Cardiac muscle cell (in vitro differentiated cells and primary cell): ENCODE data around the gene POU2AF3. TPM values are rescaled to one million over a fixed set of nuclear protein-coding genes. Genes with fewer than 3 reads are reported as not detected.

Experiments used
- DNase-seq, 2 donors: peaks; one replicate each; pipeline versions ENCODE4 v3.0.0 to v3.0.0-alpha.2; 2010 to 2017; ENCODE audit warnings: low read depth in 1 of 2, low spot score in 1 of 2
- H3K27ac ChIP-seq: fragments of 200-600 bp; sonication (generic); 2 replicates; pipeline ENCODE4 v1.5.1; 2016
- H3K27me3 ChIP-seq: fragments of 200-600 bp; sonication (generic); 2 replicates; pipeline ENCODE4 v1.6.0; 2016; ENCODE audit warnings: control low read depth
- H3K36me3 ChIP-seq: fragments of 200-600 bp; sonication (generic); 2 replicates; pipeline ENCODE4 v1.5.1; 2016; ENCODE audit warnings: control low read depth
- H3K4me1 ChIP-seq: fragments of 200-600 bp; sonication (generic); 2 replicates; pipeline ENCODE4 v1.8.1; 2017; ENCODE audit warnings: low read depth, mild to moderate bottlenecking, mixed run types
- H3K4me3 ChIP-seq: fragments of 200-600 bp; sonication (generic); 2 replicates; pipeline ENCODE4 v1.5.1; 2016; ENCODE audit warnings: mild to moderate bottlenecking
- H3K9me3 ChIP-seq: fragments of 200-600 bp; sonication (generic); 2 replicates; pipeline ENCODE4 v1.5.1; 2017; ENCODE audit warnings: low read depth, mild to moderate bottlenecking, control low read depth
- polyA plus RNA-seq: library from polyadenylated mRNA; unstranded; fragments of >200 nt; fragmentation: Nextera tagmentation; extraction: Ambion mirVana; gene quantifications from 2 replicates; pipeline ENCODE4 v1.2.1, GENCODE V29; 2016
- total RNA-seq: library from RNA; depleted of rRNA; stranded (reverse); fragments of >200 nt; gene quantifications from 2 replicates; pipeline ENCODE4 v1.2.3, GENCODE V29; 2016
- TF ChIP-seq, protein P1 (sequence below): IDR thresholded peaks from 2 replicates; pipeline ENCODE4 v1.5.1; 2012; ENCODE audit warnings: low read depth, mild to moderate bottlenecking, low read length

Gene POU2AF3
- total and polyA plus RNA-seq, 2 experiments from 2014 or later: 0.36 to 0.83 TPM

GRCh38 chr11:111324277-111324720 is 26.0 kb downstream of the POU2AF3 start:
- Histone ChIP-seq H3K27ac (no peak overlapping the region), H3K4me3 (no peak overlapping the region), H3K27me3 (no peaks in the 10 kb centered on the region), H3K9me3 (no peaks in the 10 kb centered on the region), H3K4me1 (no peaks in the 10 kb centered on the region), H3K36me3 (no peaks in the 10 kb centered on the region)
- TF ChIP-seq, protein P1, sequence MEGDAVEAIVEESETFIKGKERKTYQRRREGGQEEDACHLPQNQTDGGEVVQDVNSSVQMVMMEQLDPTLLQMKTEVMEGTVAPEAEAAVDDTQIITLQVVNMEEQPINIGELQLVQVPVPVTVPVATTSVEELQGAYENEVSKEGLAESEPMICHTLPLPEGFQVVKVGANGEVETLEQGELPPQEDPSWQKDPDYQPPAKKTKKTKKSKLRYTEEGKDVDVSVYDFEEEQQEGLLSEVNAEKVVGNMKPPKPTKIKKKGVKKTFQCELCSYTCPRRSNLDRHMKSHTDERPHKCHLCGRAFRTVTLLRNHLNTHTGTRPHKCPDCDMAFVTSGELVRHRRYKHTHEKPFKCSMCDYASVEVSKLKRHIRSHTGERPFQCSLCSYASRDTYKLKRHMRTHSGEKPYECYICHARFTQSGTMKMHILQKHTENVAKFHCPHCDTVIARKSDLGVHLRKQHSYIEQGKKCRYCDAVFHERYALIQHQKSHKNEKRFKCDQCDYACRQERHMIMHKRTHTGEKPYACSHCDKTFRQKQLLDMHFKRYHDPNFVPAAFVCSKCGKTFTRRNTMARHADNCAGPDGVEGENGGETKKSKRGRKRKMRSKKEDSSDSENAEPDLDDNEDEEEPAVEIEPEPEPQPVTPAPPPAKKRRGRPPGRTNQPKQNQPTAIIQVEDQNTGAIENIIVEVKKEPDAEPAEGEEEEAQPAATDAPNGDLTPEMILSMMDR: no peak
- peak in 1 of 2 donors; percentile 15 for DNase-seq

- Histone ChIP-seq H3K4me1 (no peaks in the 10 kb centered on the region), H3K36me3 (no peaks in the 10 kb centered on the region), H3K27me3 (no peaks in the 10 kb centered on the region), H3K9me3 (no peaks in the 10 kb centered on the region), H3K4me3 (no peak overlapping the region), H3K27ac (no peak overlapping the region)
- TF ChIP-seq, protein P1: no peak
- no peak for DNase-seq
These were observed 26.9 kb downstream of the POU2AF3 start for GRCh38 chr11:111325259-111325658.

- no peak for DNase-seq
- no peaks in the 10 kb centered on the region for H3K27me3 ChIP-seq
- no peaks in the 10 kb centered on the region for H3K36me3 ChIP-seq
- TF ChIP-seq, protein P1: no peak
- no peak overlapping the region for H3K4me3 ChIP-seq
- no peak overlapping the region for H3K27ac ChIP-seq
- H3K4me1 ChIP-seq: no peaks in the 10 kb centered on the region
- H3K9me3 ChIP-seq: no peaks in the 10 kb centered on the region
These were observed 28.5 kb downstream of the POU2AF3 start for GRCh38 chr11:111326824-111327223.

DNA sequence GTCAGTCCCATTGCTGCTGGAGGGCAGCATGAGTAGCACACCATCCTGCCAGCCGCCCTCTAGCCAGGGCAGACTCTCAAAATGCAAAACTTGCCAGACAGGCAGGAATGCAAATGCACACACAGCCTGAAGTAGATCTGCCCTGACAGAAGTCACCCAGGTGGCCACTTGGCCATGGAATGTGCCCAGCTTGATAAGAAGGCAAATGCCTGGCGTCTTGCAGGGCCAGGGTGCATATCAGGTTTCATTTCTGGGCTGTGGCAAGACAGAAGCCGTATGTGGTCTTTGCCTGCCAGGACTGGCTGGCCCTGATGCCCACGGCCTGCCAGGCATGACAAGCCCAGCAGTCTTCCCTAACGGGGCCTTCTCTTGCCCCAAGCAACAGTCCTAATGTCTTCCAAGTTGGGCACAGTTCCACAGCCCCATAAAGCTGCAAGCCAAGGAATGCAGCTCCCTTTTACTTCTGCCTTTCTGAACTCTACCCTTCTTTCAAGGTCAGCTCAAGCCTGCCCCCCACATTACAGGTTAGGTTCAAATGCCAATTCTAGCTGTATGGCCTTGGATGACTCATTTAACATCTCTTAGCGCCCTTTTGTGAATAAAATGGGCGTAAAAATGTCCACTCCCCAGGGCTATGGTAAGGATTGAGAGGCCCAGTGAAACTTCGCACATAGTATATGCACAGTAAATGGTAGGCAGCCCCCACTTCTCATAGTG is 29.7 kb downstream of the POU2AF3 start:
- Histone ChIP-seq H3K36me3 (no peaks in the 10 kb centered on the region), H3K27me3 (no peaks in the 10 kb centered on the region), H3K27ac (no peak overlapping the region), H3K4me3 (no peak overlapping the region), H3K4me1 (no peaks in the 10 kb centered on the region), H3K9me3 (no peaks in the 10 kb centered on the region)
- TF ChIP-seq, protein P1: no peak
- DNase-seq: peak in 1 of 2 donors; percentile 50

GRCh38 chr11:111329306-111330204 is 31.2 kb downstream of the POU2AF3 start:
- no peak overlapping the region for H3K4me3 ChIP-seq
- TF ChIP-seq, protein P1: no peak
- no peak for DNase-seq
- no peaks in the 10 kb centered on the region for H3K4me1 ChIP-seq
- H3K9me3 ChIP-seq: no peaks in the 10 kb centered on the region
- no peaks in the 10 kb centered on the region for H3K36me3 ChIP-seq
- no peak overlapping the region for H3K27ac ChIP-seq
- no peaks in the 10 kb centered on the region for H3K27me3 ChIP-seq
